Activated CD8-positive, alpha-beta memory T cell treated with anti-CD3 and anti-CD28 coated beads, Interleukin-2, amount 50 U/mL, for 48 hours (primary cell): ENCODE measurements around the gene KEAP1.
"Not testable (repeated sequence)": the region's sequence is repeated elsewhere in the genome, so short reads cannot be mapped to it uniquely, and the experiment has no call there.

ENCODE experiments used
- DNase-seq: peaks from one replicate; pipeline ENCODE4 v3.0.0-alpha.2; 2020

The KEAP1 gene

DNA sequence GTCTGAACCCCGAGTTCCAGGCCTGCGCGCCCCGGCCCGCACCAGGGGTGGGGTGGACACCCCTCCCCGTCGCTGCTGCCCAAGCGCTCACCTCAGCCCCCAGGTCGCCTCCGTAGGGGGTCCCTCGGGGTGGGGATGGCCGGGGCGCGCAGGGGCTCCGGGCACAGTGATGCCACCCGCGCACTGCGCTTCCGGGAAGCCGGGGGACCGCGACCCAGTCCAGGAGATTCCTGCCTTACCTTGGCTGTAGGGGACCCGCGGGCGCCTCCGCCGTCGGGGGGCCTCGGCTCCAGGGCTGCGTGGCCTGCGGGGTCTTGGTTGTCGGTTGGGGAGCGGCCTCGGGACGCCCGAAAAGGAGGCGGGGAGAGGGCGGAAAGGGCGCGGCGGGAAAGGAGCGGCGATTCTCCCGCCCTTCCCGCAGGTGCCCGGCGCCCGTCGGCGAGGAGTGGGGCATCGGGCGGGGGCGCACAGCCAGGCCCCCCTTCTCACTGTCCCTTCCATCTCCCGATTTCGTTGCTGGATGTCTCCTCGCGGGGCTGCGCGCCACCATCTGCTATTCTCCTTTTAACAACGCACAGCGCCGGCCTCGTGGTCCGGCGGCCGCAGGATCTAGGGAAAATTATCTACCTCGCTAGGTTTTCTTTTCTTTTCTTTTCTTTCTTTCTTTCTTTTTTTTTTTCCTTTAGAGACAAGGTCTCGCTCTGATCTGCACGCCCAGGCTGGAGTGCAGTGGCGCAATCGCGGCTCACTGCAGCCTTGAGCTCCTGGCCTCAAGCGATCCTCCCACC, at the start of gene KEAP1:
KEAP1 (minus strand) TSS at position 355 of the 788 bp plus-strand sequence. CDS start 3,323 bp downstream, outside the sequence.
- peak; percentile 80 for DNase-seq

DNA sequence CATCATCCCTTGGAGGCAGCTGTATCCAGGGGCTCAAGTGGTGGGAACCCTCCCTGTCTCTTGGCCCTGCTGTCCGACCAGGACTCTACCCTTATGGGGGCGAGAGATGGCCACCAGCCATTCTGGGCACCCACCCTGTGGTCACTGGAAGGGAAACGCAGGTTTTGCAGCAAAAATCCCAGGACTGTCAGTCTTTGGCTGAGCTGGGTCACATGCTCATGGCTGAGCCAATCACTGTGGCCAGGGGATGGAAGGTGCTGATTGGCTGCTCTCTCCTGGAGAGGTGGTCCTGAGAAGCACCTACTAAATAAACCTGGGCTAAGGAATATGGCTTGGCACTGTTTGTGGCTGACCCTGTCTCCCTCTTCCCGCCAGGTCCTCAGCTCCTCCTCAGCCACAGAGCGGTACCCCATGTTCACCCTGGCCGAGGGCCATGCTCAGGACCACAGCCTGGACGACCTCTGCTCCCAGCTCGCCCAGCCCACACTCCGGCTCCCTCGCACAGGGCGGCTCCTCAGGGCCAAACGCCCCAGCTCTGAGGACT, 49.4 kb upstream of the KEAP1 start:
- peak; percentile 73 for DNase-seq

DNA sequence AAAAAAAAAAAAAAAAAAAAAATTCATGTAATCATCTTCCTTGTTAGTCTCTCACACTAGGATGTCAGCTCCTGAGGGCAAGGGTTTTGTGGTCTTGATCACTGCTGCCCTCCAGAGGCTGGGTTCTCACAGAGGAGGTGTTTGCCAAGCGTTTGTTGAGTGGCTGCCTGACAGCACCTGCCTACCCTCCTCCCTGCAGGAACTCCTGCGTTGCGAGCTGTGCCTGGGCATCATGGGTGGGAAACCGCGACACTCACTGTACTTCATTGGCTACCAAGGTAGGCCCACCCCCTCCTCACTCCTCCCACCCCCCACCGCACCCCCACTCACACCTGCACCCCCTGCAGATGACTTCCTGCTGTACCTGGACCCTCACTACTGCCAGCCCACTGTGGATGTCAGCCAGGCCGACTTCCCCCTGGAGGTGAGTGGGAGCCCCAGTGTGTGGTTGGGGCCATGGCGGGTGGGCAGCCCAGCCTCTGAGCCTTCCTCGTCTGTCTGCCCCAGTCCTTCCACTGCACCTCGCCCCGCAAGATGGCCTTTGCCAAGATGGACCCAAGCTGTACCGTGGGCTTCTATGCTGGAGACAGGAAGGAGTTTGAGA, 48.6 kb upstream of the KEAP1 start:
- no peak for DNase-seq

DNA sequence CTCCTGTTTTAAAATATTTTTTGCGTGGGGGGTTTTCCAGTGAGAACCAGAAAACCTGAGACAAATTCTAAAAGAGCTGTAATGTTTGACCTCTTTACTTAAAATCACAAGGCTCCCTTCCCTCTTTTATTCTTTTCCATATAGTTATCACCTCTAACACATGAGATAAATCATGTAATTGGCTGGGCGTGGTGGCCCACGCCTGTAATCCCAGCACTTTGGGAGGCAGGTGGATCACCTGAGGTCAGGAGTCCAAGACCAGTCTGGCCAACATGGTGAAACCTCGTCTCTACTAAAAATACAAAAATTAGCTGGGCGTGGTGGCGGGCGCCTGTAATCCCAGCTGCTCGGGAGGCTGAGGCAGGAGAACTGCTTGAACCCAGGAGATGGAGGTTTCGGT, 47.9 kb upstream of the KEAP1 start:
- not testable (repeated sequence) for DNase-seq

DNA sequence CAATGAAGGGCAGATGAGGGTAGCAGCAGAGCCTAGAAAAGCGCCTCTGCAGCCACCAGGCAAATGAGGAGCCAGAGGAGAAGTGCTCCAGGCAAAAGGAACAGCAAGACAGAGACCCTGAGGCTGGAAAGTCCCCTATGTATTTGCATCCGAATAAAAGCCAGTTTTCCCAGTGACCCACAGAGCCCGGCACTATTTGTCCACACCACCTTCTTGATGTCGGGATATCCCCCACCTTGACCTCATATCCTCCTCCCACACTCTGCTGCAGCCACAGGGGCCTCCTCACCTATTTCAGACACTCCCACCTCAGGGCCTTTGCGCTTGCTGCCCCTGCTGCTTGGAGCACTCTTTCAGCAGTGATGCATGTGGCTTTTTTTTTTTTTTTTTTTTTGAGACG, 47.2 kb upstream of the KEAP1 start:
- no peak for DNase-seq

DNA sequence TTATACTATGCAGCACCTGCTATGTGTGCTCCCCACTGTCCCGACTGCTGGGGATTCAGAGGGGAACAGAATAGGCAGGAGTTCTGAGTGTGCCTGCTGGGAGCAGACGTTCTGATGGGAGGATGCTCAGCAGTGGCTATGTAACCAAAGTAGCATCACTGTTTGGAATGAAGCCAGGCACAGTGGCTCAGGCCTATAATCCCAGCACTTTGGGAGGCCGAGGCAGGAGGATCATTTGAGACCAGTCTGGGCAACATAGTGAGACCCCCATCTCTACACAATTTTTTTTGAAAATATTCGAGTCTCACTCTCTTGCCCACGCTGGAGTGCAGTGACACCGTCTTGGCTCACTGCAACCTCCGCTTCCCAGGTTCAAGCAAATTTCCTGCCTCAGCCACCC, 46.6 kb upstream of the KEAP1 start:
- DNase-seq = no peak

DNA sequence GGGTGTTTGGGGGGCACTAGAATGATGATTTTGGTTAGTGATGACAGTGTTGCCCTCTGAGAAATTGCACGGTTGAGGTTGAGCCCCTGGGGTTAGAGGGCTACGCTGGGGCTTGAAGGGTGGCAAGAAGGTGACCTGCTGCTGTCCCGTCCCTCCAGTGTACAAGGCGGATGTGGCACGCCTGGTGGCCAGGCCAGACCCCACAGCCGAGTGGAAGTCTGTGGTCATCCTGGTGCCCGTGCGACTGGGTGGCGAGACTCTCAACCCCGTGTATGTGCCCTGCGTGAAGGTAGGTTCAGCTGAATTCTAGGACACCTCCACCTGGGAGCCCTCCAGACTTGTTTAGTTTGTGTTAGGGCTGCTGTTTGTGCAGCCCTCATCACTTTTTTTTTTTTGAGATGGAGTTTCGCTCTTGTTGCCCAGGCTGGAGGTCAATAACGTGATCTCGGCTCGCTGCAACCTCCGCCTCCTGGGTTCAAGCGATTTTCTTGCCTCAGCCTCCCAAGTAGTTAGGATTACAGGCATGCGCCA, 45.7 kb upstream of the KEAP1 start:
- DNase-seq = no peak

DNA sequence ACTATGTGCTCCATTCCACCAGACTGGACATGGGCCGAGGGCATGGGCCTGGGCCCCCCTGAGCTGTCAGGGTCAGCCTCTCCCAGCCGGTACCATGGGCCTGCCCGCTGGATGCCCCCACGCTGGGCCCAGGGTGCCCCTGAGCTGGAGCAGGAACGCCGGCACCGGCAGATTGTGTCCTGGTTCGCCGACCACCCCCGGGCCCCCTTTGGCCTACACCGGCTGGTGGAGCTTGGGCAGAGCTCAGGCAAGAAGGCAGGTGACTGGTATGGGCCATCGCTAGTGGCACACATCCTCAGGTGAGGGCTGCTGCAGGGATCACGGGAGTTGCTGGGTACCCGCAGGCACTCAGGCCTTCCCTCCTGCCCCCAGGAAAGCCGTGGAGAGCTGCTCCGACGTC, 43.7 kb upstream of the KEAP1 start:
- DNase-seq = no peak

DNA sequence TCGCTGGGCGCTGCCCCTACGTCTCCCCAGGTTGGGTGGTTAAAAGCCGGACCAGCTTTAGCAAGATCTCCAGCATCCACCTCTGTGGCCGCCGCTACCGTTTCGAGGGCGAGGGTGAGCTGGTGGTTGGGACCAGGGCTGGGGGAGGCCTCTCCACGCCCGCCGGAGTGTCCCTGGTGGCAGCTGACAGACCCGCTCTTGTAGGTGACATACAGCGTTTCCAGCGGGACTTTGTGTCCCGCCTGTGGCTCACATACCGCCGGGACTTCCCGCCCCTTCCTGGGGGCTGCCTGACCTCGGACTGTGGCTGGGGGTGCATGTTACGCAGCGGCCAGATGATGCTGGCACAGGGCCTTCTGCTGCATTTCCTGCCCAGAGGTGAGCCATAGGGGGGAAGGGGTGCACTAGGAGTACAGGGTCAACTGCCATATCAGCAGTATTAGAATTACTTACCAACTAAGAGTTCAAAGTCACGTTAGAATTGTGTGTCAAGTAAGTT, 41.6 kb upstream of the KEAP1 start:
- no peak for DNase-seq

DNA sequence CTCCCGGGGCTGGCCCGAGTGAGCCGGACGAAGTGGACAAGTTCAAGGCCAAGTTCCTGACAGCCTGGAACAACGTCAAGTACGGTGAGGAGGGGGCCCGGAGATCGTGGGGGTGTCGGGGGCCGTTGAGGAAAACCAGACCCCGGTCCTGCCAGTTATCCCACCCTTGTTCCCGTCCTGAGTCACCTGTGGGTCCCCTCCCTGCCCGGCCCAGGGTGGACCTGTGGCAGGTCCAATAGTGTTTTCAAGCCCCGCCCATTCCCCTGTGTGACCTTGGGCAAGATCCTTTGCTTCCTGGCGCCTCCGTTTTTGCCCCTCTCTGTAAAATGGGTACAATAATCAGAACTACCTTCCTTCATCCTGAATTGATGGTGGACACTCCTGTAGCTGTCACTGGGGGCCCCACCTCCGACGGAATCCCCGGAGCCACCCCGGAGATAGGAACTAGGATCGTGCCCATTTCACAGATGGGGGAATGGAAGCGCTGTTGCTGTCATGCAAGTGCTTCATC, 41.1 kb upstream of the KEAP1 start:
- DNase-seq = no peak

DNA sequence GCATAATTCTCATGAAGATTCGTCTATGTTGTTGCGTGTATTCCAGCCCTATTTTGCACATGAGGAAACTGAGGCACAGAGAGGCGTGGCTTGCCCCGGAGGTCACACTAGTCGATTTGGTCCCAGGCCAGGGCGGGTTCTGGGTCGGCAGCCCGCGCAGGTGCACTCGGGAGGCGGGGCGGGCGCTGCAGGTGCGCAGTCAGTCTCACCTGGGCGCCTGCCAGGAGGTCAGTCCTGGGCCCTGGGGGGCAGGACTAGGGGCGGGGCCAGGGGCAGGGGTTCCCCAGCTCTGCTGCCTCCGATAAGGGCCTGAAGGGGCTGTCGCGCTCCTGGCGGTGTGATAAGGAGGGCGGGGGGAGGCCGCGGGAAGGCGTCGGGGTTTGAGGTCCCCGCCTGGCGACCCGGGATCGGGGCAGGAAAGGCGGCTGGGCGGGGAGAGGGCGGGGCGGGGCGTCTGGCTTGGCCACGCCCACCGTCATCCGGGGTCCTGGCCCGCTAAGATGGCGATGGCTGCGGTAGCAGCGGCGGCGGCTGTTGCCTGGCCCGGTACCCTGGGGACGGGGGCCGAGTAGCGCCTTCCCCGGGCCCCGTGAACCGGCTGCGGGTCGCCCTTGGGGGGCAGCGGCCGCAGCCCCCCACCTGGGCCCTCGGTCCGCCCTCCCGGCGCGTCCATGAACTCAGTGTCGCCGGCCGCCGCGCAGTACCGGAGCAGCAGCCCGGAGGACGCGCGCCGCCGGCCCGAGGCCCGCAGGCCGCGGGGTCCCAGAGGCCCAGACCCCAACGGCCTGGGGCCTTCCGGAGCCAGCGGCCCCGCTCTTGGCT, 40.5 kb upstream of the KEAP1 start, which contains the start of gene ATG4D:
ATG4D (plus strand) TSS at position 485 of the 822 bp plus-strand sequence; CDS start at position 672, 187 bp downstream.
- DNase-seq = peak; percentile 92

DNA sequence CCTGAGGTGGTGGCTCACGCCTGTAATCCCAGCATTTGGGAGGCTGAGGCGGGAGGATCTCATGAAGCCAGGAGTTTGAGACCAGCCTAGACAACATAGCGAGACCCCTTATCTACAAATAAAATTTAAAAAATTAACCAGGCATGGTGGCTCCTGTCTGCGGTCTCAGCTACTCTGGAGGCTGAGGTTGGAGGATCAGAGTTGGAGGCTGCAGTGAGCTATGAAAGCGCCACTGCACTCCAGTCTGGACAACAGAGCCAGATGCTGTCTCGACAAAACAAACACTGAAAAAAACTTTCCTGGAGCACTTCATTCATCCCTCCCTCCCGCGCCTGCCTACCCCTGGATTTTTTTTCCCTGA, 39.9 kb upstream of the KEAP1 start:
- DNase-seq = no peak

DNA sequence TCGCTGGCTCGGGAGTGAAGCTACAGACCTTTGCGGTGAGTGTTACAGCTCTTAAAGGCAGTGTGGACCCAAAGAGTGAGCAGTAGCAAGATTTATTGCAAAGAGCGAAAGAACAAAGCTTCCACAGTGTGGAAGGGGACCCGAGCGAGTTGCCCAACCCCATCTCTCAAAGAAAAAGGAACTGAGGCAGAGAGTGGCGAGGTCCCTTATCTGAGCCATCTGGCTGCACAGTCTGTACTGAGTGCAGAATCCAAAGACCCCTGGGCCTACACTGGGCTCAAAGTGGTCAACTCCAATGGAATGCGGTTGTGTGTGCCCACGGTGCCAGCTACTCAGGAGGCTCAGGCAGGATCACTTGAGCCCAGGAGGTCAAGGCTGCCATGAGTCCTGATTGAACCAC, 35.9 kb upstream of the KEAP1 start:
- not testable (repeated sequence) for DNase-seq

DNA sequence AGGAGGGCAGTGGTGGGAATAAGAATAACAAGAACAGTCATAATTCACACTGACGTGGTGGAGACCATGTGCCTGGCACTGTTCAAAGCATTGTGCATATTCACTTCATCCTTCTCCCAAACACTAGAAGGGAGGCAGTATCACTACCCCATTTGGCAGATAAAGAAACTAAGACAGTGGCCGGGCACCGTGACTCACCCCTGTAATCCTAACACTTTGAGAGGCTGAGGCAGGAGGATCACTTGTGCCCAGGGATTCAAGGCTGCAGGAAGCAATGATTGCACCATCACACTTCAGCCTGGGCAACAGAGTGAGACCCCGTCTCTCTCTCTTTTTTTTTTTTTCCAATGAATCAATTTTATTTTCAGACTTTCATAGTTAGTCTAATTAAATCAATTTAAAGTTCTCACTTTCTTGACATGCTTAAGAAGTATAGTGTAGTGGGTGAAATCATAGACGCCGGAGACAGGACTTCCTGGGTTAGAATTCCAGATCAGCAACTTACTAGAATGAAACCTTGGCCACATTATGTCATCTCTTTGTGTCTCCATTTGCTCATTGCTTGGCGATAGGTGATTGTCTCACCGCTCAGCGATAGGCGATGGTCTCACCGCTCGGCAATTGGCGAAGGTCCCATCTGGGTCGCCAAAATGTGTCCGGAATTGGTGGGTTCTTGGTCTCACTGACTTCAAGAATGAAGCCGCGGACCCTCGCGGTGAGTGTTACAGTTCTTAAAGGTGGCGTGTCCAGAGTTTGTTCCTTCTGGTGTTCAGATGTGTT, 35.2 kb upstream of the KEAP1 start:
- no peak for DNase-seq

DNA sequence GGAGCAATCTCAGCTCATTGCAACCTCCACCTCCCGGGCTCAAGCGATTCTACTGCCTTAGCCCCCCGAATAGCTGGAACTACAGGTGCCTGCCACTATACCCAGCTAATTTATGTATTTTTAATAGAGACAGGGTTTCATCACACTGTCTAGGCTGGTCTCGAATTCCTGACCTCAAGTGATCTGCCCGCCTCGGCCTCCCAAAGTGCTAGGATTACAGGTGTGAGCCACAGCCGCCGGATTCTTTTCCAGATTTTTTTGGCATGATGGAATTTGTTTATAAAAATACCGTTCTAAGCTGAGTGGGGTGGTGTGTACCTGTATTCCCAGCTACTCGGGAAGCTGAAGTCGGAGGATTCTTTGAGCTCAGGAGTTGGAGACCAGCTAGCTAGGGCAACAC, 34.5 kb upstream of the KEAP1 start:
- no peak for DNase-seq

DNA sequence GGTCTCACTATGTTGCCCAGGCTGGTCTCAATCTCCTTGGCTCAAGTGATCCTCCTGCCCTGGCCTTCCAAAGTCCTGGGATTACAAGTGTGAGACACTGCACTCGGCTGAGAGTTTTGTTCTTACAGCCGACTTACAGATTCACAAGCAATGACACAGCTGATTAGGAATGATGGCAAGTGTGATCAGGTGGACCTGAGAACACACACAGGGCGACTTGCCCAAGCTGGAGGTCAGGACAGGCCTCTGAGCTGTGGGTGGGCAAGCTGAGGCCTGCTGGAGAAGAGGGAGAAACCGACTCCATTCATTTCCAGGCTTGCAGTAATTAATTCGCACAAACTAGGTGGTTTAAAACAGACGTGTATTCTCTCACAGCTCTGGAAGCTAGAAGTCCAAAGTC, 32.5 kb upstream of the KEAP1 start:
- DNase-seq = no peak

DNA sequence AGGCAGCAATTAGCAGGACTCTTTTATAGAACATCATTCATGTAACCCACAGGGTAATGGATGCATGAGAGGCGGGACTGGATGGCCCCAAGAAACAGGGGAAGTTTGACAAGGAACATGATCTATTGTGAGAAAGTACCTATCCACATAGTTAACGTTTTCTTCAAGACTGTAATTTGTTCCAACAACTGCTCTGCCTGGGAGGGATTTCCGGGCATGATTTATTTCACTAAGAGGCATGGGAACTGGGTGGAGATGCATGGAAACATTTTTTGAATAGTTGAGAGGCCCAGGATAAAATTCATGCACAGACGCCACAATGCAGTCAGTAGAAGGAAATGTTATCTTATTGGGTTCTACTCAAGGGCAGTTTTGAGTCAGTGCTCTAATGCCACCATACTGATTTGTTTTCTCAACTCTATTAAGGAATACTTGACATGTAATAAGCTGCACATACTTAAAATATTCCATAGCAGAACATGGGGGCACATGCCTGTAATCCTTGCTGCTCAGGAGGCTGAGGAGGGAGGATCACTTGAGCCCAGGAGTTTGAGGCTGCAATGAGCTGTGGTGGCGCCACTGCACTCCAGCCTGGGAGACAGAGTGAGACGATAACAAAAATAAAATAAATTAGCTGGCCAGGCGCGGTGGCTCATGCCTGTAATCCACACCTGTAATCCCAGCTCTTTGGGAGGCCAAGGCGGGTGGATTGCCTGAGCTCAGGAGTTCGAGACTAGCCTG, 30.7 kb upstream of the KEAP1 start:
- no peak for DNase-seq

DNA sequence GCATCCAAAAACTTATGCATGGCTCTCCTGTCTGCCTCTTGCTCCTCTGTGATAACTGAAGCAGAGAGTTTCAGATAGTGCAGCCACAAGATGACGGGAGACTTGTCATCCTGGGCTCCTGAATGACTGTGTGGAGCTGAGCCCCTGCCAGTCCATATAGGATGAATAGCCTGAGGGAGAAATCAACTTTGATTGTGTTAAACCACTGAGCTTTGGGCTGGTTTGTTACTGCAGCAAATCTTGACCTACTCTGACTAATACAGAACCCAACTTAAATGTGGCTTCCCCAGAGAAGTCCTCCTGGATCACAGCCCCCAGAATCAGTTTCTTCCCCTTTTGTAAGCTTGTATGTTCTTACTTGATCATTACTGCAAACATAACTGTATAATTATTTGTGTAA, 29.3 kb upstream of the KEAP1 start:
- DNase-seq = no peak

DNA sequence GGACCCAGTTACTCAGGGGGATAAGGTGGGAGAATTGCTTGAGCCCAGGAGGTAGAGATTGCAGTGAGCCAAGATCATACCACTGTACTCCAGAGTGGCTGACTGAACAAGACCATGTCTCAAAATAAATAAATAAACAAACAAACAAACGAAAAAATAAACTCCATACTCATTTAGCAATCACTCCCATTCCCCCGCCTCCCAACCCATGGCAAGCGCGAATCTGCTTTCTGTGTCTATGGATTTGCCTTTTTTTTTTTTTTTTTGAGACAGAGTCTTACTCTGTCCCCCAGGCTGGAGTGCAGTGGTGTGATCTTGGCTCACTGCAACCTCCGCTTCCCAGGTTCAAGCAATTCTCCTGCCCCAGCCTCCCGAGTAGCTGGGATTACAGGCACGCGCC, 23.7 kb upstream of the KEAP1 start:
- DNase-seq = not testable (repeated sequence)

DNA sequence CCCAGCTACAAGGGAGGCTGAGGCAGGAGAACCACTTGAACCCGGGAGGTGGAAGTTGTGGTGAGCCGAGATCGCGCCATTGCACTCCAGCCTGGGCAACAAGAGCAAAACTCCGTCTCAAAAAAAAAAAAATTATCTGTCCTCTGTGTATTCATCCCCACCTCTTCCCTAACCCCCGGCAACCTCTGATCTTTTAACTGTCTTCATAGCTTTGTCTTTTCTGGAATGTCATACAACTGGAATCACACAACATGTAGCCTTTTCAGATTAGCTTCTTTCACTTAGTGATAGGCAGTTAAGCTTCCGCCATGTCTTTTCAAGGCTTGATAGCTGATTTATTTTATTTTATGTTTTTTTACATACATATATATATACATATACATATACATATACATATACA, 22.5 kb upstream of the KEAP1 start:
- DNase-seq = no peak

DNA sequence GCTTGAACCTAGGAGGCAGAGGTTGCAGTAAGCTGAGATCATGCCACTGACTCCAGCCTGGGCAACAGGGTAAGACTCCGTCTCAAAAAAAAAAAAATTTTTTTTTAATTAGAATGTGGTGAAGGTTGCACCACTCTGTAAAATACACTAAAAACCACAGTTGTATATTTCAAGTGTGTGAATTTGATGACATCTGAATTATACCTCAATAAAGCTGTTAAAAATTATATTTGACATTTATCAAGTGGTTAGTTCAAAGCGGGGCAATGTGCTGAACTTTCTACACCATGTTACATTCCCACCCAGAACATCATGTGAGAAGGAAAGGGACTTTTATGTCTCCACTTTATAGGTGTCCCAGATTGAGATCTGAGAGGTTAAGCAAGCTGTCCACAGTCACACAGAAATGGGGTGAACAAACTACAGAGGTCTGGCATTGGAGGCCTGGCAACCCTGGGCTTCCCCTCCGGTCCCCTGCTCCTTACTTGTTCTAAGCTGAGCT, 20.0 kb upstream of the KEAP1 start:
- no peak for DNase-seq
